Measurements from ENCODE around the gene CCM2.

GRCh38 chr7:45116048-45116447 is 116.0 kb downstream of the CCM2 start:
- TF ChIP-seq CTCF (IDR thresholded peaks at IDR 0.05) (no peak), POLR2A (IDR thresholded peaks at IDR 0.05) (no peak), POLR2AphosphoS5 (IDR thresholded peaks at IDR 0.05) (no peak)
